ENCODE results near the gene VPS37D.

The VPS37D gene

DNA sequence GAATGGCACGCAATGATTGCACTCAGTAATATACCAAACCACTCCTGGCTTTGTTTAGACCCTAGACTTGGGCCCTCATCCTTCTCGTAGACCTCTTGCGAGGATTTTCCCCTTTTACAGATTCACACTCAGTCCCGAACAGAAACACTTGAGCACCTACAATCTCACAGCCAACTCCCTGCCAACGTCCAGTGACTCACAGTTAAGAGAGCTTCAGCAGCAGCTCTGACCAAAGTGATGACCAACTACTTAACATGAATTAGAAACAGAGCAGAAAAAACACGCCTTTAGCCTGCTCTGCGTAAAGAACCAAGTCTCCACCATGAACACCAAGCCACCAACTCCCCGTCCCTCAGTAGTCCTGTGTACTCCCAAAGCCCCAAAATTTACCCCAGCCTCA lies 13.4 kb downstream of the VPS37D start:
- no peak for DNase-seq

DNA sequence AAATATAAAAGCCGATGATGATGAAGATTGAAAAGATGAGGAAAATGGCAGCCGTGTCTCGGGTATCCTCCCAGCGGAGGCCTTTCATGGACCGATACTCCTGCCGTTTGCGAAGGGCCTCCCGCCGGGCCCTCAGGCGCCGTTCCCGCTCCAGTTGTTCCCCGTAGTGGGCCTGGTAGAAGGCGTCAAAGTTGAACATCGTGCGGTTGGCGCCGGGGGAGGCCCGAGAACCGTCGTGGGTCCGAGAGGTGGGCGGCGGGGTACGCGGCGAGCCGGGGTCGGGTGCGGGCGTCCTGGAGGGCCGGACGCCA lies 15.1 kb downstream of the VPS37D start:
- DNase-seq: no peak

DNA sequence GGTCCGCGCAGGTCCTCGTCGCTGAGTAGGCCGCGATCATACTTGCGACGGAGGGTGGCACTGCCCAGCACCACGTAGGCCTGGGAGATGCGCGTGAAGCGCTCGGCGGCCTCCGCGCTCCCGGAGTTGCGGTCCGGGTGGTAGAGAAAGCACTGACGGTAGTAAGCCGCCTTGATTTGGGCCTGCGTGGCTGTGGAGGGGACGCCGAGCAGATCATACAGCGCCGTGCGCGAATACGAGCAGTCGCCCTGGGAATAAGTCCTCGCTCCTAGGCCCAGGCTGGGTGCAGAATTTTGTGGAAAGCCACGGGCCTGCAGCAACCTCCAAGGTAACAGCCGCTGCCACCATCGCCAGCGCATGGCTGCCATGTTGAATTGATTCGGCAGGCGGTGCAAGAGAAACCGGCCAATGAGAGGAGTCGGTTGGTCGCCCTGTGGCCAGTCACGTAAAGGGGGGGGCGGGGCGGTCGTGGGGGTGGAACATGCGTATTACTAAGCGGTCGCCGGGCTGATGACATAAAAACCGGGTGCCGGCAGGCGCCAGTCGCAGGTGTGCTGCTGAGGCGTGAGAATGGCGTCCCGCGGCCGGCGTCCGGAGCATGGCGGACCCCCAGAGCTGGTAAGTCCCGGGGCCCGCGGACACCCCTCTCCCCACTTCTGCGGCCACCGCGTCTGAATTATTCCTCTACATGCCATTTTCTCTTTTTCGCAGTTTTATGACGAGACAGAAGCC lies 15.6 kb downstream of the VPS37D start, which contains the start of the genes BUD23 and DNAJC30:
BUD23 (plus strand) TSS at position 542 of the 732 bp plus-strand sequence; CDS start at position 571, 29 bp downstream.
DNAJC30 (minus strand) TSS at position 398 of the 732 bp plus-strand sequence; CDS start at position 368, 30 bp downstream.
- DNase-seq: peak; percentile 95

DNA sequence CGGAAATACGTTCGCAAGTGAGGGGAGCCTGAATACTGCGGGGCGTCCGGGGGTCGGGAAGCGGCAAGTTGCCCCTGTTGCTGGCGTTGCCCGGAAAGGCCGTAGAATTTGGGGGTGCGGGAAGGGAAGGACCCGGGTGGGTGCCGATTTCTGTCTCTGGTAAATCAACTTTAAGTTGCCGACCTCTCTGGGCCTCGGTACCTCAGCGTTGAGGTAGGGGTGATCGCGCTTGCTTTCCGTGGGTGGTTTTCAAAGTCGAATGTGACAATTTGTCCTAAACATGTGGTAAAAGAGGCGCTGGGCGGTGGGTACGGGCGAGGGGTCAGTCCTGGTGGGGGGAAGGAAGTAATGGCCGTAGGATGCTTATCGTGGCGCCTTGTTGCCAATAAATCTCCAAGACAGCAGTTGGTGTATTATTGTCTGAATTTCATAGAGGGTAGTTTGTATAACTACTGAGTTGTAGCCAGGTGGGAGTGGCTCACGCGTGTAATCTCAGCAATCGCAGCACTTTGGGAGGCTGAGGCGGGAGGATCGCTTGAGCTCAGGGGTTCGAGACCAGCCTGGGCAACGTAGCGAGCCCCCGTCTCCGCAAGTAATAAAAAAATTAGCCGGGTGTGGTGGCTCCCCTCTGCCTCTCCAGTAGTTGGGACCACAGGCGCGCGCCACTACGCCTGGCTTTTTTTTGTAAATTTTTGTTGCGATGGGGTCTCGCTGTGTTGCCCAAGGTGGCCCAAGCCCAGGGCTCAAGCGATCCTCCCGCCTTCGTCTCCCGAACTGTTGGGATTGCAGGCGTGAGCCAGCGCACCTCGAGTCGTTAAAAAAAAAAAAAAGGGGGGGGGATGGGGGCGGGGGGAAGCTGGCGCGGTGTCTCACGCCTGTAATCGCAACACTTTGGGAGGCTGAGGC lies 16.4 kb downstream of the VPS37D start:
- no peak for DNase-seq

DNA sequence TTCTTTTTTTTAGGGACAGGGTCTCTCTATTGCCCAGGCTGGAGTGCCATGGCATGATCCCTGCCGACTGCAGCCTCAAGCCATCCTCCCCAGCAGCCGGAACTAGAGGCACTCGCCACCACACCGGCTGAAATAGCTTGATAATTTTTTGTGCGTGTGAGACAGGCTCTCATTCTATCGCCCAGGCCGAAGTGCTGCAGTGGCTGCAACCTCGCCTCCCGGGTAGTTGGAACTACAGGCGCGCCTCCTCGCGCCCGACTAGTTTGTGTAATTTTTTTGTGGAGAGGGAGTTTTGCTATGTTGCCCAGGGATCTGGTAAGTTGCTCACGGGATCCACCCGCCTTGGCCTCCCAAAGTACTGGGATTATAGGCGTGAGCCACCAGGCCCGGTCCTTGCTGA lies 17.7 kb downstream of the VPS37D start:
- DNase-seq: no peak

DNA sequence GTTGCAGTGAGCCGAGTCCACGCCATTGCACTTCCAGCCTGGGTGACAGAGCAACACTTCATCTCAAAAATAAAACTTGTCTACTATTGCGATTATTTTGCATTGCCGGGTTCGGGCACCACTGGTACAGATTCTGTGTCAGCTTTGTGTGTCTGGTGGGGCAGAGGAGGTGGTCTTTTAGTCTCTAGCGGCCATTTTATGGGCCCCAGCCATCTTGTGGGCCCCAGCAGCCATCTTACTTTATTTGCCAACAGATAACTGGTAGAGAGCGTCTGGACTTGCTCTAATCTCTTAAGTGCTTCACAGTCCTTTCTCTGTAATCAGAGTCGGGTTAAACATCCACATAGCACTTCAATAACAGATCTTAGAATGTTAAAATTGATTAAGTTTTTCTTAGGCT lies 20.7 kb downstream of the VPS37D start:
- DNase-seq: no peak

DNA sequence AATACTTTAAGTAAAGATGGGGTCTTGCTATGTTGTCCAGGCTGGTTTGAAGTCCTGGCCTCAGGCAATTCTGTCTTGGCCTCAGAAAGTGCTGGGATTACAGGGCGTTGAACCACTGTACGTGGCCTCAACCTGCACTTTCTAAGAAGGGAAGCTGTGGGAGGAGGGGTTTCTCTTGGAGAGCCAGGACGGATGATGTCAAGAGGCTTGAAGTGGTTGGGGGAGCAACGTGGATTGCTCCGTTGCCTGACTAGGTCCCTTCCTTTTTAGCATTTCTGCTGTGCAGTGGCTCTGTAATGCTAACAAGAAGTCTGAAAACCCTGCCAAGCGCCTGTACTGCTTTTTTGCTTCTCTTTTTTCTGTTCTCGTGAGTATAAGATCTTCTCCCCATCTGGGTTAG lies 23.0 kb downstream of the VPS37D start:
- DNase-seq: no peak

DNA sequence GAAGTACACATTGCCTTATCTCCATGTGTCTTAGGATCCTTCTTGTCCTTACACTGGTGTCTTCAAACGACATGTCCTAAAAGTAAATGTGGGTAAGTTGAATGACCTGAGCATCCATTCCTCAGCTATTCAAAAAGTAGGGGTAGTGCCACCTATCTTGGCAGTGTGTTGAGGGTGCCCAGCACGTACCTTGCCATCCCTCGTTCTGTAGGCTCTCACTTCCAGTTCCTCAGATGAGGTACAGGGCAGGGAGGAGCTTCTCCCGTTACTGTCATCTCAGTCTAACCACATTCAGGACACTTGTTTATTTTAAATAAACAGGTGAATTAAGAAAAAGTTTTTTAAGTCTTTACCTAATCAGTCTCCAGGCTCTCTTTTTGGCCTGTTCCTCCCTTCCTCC lies 28.7 kb downstream of the VPS37D start:
- no peak for DNase-seq

DNA sequence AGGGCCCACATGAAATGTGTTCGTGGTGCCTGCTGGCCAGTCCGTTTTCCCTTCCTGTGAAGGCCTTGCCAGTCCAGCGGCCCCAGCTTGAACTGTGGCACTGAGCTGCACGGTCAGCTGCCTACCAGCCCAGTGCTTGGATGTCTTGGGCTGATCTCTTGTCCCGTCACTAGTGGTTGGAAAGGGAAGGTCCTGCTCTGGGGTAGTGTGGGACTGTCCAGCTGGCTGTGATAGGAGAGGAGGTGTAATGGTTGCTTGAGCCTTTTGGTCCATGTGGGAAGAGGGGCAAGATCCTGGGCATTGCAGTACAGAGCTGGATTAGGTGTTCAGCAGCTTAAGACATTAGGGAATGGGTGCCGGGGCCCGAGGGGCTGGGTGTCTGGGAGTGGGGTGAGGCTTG lies 30.8 kb downstream of the VPS37D start:
- no peak for DNase-seq

DNA sequence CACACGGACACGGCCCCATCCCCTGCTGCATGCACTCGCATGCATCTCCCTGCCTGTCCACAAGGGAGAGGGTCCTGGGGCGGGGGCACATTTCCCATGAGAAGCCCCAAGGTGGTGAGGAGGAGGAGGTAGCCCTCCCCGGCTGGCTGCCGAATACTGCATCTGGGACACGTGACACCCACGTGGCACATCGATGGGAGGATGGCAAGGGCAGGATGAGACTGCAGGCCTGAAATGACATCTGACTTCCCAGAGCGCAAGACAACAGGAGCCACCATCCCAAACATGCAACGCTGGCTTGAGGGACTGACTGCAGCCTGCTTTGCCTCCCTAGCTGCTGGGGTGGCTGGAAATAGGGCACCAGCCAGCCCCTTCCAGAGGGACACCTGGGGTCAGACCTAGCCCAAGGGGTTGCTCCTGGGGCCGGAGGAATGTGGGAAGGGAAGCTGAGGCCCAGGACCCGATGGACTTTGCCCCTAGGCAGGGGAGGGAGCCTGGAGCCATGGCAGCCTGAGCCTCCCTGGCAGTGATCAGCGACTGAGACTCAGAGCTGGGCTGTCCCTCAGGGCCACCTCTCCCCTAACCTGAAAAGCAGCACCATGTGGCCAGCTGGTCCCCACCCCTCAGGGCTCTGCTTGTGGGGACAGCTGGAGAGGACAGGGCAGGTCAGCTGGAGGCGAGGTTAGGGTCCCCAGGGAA lies 31.9 kb downstream of the VPS37D start:
- DNase-seq: no peak

DNA sequence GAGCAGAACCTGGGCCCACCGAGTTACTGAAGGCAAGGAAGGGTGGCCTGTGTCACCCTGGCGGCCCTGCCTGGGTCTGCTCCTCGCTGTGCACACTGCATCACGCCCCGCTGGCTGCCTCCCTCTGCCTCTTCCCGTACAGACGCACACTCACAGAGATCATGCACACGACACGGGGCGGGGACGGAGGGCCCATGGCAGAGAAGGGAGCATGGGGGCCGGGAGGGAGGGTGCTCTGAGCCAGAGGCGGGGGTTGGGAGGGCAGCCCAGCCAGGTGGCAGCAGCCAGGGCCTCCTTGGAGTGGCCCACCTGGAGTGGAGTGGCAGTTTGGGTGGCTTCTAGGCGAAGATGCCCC lies 32.4 kb downstream of the VPS37D start:
- no peak for DNase-seq

DNA sequence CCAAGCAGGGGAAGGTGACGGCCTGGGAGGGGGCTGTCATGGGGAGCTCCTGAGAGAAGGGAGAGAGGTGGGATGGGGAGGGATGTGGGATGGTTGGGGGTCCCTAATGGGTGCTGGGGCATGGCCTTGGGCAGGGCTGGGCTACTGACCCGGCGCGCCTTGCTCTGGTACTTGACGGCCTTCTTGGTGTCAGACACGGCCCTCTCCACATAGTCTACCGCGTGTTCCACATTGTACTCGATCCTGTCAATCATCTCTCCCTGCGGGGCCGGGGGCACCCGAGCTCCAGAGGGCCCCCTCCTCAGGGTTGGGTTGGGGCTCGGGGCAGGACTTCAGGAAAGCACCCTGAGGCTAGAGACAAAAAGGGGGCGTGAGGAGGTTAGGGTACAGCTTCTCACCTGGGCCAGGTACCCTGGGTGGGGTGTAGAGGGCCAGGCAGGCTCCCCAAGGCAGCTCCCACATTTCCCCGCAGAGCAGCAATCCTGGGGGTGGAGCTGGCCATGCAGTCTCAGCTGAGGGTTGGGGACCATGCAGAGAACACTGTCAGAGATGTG lies 33.0 kb downstream of the VPS37D start:
- DNase-seq: no peak

DNA sequence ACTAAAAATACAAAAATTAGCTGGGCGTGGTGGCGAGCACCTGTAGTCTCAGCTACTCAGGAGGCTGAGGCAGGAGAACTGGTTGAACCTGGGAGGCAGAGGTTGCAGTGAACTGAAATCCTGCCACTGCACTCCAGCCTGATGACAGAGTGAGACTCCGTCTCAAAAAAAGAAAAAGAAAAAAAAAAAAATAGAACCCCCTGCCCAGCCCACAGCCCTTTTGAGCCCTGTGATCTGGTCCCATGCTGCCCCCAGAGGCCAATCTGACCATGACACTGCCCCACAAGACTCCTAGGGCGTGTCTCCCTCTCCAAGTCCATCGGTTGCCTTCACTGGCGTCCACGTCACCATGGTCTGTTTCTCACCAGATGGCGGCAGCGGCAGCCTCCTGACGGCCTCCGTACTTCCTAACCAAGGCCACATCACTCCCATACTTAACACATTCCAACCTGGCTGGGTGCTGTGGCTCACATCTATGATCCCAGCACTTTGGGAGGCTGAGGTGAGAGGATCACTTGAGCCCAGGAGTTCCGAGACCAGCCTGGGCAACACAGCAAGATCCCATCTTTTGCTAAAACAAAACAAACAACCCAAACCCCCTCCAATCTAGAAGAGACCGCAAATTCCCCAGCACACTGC lies 33.8 kb downstream of the VPS37D start:
- peak; percentile 31 to 36 for DNase-seq

DNA sequence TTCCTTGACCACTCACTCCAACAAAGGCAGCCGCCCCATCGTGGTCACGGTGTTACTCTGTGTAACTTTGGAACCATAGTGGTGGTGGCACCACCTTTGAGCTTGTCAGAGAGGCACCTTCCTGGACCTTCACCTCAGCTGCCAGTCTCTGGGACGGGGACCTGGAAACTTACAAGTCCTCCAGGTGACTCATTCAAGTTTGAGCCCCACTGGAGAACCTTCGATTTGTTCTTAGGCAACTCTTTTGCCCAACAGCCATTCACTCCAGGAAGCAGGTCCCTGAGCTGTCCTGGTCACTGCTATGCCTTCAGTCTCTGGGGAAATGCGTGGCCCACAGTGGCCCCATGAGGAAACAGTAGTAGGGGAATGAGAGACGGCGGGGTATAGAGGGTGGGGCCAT lies 34.6 kb downstream of the VPS37D start:
- DNase-seq: no peak

DNA sequence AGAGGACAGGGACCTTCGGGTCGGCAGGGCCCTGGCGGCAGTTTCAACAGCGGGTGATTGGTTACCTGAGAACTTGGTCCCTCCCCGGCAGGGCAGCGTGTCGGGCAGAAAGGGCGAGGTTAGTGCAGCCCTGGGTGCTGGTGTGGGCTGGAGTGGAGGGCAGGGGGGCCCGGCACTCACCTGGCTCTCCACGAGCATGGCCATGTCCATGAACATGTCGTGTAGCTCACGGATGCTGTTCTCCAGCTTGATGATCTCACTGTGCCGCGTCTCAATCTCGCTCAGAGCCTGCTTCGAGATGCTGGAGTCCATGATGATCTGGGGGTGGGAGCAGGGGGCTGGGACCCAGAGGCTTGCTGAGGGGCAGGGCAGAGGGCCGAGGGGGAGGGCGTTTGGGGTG lies 35.0 kb downstream of the VPS37D start:
- no peak for DNase-seq

DNA sequence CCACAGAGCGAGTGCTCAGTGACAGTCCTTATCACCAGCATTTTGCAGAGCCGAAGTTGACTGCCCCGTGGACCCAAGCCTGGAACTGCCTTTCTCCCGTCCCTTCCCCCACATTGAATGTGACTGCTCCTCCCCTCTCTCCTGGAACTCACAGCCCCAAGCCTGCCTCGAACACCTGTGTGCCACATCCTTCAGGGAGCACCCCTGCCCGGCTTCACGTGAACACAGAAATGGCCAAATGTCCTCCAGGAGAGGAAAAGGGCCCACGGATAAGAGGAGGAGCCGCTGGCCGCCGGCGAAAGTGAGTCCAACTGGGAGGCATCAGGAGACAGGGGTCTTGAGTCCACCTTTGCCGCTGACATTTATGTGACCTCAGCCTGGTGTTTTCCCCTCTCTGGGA lies 35.6 kb downstream of the VPS37D start:
- DNase-seq: no peak

DNA sequence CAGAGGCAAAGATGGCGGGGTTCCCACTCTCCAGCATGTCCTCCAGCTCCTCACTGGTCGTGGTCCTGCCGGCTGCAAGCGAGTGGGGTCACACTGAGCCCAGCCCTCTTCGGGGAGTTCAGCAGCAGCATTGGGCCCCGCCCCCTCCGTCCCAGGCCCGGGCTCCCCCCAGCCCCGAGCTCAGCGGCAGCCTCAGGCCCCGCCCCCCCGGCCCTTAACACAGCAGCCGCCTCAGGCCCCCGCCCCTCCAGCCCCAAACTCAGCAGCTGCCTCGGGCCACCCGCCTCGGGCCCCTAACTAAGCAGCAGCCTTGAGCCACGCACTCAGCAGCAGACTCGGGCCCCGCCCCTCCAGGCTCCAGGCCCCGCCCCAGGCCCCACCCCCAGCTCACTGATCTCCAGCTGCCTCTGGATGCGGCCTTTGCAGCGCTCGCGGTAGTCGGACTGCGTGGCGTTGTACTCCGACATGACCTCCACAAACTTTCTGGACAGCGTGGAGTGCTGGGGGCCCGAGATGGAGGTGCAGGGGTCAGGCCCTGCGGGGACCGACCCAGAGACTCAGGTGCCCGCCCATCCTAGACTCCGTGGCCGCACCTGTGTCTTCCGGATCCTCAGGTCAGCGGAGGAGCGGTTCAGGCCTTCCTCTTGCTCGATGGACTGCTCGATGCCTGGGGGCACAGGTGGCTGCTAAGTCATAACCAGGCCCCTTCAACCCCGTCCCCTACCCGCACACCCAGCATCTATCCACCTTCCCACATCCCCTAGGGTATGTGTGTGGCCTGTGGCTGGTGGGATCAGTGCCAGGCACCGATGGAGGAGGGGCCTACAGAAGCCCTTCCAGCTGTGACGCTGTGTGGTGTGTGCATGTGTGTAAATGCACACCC lies 36.4 kb downstream of the VPS37D start:
- DNase-seq: peak; percentile 19 to 43

DNA sequence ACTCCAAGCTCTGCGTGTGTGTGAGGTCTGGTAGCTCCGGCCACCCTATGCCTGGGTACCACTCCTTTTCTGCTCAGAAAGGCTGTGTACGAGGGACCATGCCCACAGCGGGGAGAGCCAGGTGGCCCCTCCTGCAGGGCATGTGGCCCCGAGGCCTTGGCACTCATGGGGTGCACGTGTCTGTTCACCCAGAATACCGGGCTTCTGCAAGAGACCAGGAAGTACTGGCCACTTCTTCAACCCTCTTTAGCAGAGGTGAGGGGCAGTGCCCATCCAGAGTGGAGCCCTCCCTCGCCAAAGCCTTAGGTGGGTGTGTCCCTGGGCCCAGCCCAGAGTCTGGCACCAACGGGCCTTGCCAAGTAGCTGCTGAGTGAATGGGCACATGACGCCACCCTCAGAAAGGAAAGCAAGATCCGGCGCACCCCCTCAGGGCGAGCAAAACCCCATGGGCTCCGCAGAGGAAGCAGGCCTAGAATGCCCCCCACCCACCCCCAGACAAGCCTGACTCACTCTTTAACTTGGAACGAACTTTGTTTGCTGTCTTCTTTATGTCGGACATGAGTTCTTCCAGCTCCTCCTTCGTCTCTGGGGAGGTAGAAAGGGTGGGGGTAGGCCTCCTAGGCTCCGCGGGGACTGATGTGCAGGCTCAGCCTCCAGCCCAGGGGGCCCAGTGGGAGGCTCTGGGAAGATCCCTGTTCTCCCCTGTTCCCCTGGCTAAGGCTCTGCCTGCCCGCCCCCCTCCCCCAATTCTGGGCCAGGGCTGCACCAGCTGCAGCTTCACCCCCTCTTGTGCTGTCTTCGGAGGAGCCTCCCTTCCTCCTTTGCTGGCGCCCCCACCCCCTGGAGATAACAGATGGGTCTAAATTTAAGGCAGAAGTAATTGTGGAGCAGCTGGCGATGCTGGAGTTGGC lies 37.3 kb downstream of the VPS37D start:
- DNase-seq: no peak

DNA sequence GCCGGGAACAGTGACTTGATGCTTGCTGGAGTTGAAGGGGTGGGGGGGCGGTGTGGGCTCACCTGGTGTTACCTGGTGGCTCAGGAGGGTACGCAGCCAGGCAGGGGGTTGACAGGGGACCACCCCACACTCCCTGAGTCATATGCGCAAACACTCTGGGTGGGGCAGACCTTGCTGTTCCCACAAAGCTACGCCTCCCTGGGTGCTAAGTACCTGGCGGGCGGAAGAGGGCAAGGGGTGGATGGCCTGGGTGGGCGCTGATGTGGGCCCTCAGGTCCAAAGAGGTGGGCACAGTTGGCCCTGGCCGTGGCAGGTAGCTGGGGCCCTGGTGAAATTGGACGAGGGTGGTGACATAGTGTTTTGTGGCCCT lies 37.9 kb downstream of the VPS37D start:
- no peak for DNase-seq

DNA sequence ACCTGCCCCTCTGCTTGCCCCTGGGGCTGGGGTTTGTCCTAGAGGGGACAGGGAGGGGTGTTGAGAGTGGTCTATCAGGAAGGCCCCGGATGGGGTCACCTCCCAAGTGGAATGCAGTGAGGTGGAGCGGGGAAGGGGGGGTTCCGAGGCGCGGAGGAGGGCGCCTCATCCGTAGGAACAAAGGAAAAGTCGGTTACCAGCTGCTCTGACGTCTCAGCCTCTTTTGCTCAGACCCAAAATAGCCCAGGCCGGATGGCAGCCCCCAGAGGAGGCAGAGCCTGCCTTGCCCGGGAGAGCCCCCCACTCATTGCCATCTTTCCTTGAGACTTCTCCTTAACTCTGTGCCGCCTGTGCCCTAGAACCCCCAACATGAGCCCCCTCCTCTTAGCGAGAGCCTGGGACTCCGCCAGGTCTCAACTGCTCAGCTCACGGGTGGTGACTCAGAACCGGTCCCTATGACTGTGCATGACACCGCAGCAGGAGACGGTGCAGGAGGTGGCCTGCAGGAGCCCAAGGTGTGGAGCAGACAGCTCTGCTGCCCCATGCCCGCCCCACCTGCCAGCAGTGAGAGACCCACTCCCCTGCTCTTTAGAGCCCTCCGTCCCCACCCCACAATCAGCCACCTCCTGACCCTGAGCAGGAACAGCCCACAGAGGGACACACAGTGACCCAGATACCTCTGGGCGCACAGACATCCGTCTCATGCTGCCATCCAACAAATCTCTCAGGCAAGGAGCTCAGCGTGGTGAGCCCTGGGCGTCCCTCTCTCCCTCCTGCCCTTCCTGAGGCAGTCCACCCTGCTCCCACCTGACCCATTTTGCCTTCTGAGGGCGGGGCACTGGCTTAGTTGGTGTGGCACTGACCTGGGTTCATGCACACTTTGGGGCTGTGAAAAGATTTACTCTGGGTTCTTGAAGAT lies 38.8 kb downstream of the VPS37D start:
- DNase-seq: no peak

Data from CD4-positive, alpha-beta T cell treated with Interleukin-1 beta for 1 hour (primary cell).